ENCODE results near the gene MICOS13.

- TF ChIP-seq POLR2AphosphoS5 (IDR thresholded peaks at IDR 0.05), result no peak
- TF ChIP-seq EP300 (IDR thresholded peaks at IDR 0.05; ENCODE audit: low read depth), result no peak
Measured at GRCh38 chr19:5671600-5671999, 8.7 kb downstream of the MICOS13 start.
